Transverse colon (tissue), 4 donors: Measurements from ENCODE around the gene ZSCAN5B.
"Not testable (repeated sequence)": the region's sequence is repeated elsewhere in the genome, so short reads cannot be mapped to it uniquely, and the experiment has no call there.

Source experiments
- CTCF ChIP-seq, 5 experiments: fragments of 200-600 bp in 3 of 5; fragments of 450-650 bp in 2 of 5; sonication (generic) in 3 of 5; IDR thresholded peaks; 1 replicate in 2 of 5; 2 replicates in 3 of 5; pipeline ENCODE4 v1.5.1; 2016 to 2017; ENCODE audit warnings: antibody characterized with exemption in 5 of 5, inconsistent platforms in 3 of 5, mild to moderate bottlenecking in 2 of 5, moderate library complexity in 1 of 5
- POLR2A ChIP-seq: fragments of 450-650 bp; IDR thresholded peaks from one replicate; pipeline ENCODE4 v1.6.1; 2016; ENCODE audit warnings: antibody characterized with exemption, mild to moderate bottlenecking, moderate library complexity
- POLR2AphosphoS5 ChIP-seq, 3 donors: sonication (generic); formaldehyde crosslinking; IDR thresholded peaks; one replicate each; pipeline ENCODE4 v1.6.1; 2016; ENCODE audit warnings: antibody characterized with exemption in 3 of 3

- TF ChIP-seq CTCF (IDR thresholded peaks at IDR 0.05); POLR2A; POLR2AphosphoS5 (IDR thresholded peaks at IDR 0.05): not testable (repeated sequence)
Measured at GRCh38 chr19:56197646-56198045, at the start of gene ZSCAN5B.
